Activated CD4-positive, alpha-beta memory T cell treated with anti-CD3 and anti-CD28 coated beads for 36 hours (primary cell): Measurements from ENCODE around the gene PPFIA1. TPM values are rescaled to one million over a fixed set of nuclear protein-coding genes. Genes with fewer than 3 reads are reported as not detected.
"Not testable (repeated sequence)": the region's sequence is repeated elsewhere in the genome, so short reads cannot be mapped to it uniquely, and the experiment has no call there.

Experiments
- CTCF ChIA-PET: fragments of 350-600 bp; sonication (Branson Sonifier 250); formaldehyde crosslinking; loops from one replicate; lab custom pipeline; 2021; ENCODE audit warnings: antibody characterized with exemption, inconsistent platforms; lab: Charles Lee
- POLR2A ChIA-PET: fragments of 350-600 bp; sonication (Branson Sonifier 250); formaldehyde crosslinking; loops from one replicate; lab custom pipeline; 2021; ENCODE audit warnings: antibody characterized with exemption; lab: Charles Lee
- DNase-seq: peaks from one replicate; pipeline ENCODE4 v3.0.0-alpha.2; 2020
- H3K27ac Mint-ChIP-seq: one replicate; pipeline ENCODE4 v1.8.0; 2021; ENCODE audit warnings: mixed read lengths
- H3K27me3 Mint-ChIP-seq: one replicate; pipeline ENCODE4 v1.8.0; 2021; ENCODE audit warnings: mixed read lengths
- H3K36me3 Mint-ChIP-seq: one replicate; pipeline ENCODE4 v1.8.0; 2021; ENCODE audit warnings: mixed read lengths
- H3K4me1 Mint-ChIP-seq: one replicate; pipeline ENCODE4 v1.8.0; 2021; ENCODE audit warnings: low read depth, mixed read lengths
- H3K4me3 Mint-ChIP-seq: one replicate; pipeline ENCODE4 v1.8.0; 2021; ENCODE audit warnings: mild to moderate bottlenecking, mixed read lengths
- H3K9me3 Mint-ChIP-seq: one replicate; pipeline ENCODE4 v1.8.0; 2021; ENCODE audit warnings: mixed read lengths
- intact Hi-C: fragments of 100-400 bp; cut with micrococcal nuclease; formaldehyde crosslinking; loops from one replicate; pipeline ENCODE4 v1.15.1; 2023
- total RNA-seq, 2 experiments: library from RNA; stranded (reverse); gene quantifications; one replicate each; pipeline ENCODE4 v1.2.3, GENCODE V29; 2021

Gene PPFIA1
- total RNA-seq, 2 experiments from 2014 or later, result 23.1 to 26.7 TPM

- POLR2A ChIA-PET, result no interaction called here
- intact Hi-C loops, result no loop called here
- no peaks in the 10 kb centered on the region for H3K27me3 Mint-ChIP-seq
- H3K36me3 Mint-ChIP-seq, result peaks cover 44% of the 10 kb centered on the region
- CTCF ChIA-PET, result no interaction called here
- peaks cover 10% of the 10 kb centered on the region for H3K4me1 Mint-ChIP-seq
- no peak for DNase-seq
- no peak overlapping the region for H3K27ac Mint-ChIP-seq
- H3K4me3 Mint-ChIP-seq, result no peak overlapping the region
- no peaks in the 10 kb centered on the region for H3K9me3 Mint-ChIP-seq
Observed at GRCh38 chr11:70282012-70282411, 11.5 kb downstream of the PPFIA1 start.

- Mint-ChIP-seq H3K27ac (no peak overlapping the region), H3K27me3 (no peaks in the 10 kb centered on the region), H3K4me3 (no peak overlapping the region), H3K4me1 (peaks cover 9% of the 10 kb centered on the region), H3K9me3 (no peaks in the 10 kb centered on the region), H3K36me3 (peaks cover 33% of the 10 kb centered on the region)
- intact Hi-C loops, result no loop called here
- ChIA-PET POLR2A (no interaction called here), CTCF (no interaction called here)
- DNase-seq, result no peak
Observed at GRCh38 chr11:70288721-70289120, 18.2 kb downstream of the PPFIA1 start.

GRCh38 chr11:70289582-70289981, 19.1 kb downstream of the PPFIA1 start:
- ChIA-PET POLR2A (interaction anchor here (1.2 kb wide), 1 partner anchor 57 kb away, joined by 3 read pairs; no protein-coding TSS in a partner anchor), CTCF (no interaction called here)
- peaks cover 12% of the 10 kb centered on the region for H3K4me1 Mint-ChIP-seq
- no peaks in the 10 kb centered on the region for H3K27me3 Mint-ChIP-seq
- no peak overlapping the region for H3K4me3 Mint-ChIP-seq
- H3K9me3 Mint-ChIP-seq, result no peaks in the 10 kb centered on the region
- peaks cover 30% of the 10 kb centered on the region for H3K36me3 Mint-ChIP-seq
- intact Hi-C loops, result no loop called here
- no peak overlapping the region for H3K27ac Mint-ChIP-seq
- DNase-seq, result no peak

GRCh38 chr11:70290361-70291065, 20.0 kb downstream of the PPFIA1 start:
- ChIA-PET CTCF (no interaction called here), POLR2A (interaction anchor here (1.2 kb wide), 1 partner anchor 57 kb away, joined by 3 read pairs; no protein-coding TSS in a partner anchor)
- Mint-ChIP-seq H3K4me3 (no peak overlapping the region), H3K27me3 (no peaks in the 10 kb centered on the region), H3K4me1 (peaks cover 12% of the 10 kb centered on the region), H3K27ac (no peak overlapping the region), H3K36me3 (peaks cover 28% of the 10 kb centered on the region), H3K9me3 (no peaks in the 10 kb centered on the region)
- intact Hi-C loops, result no loop called here
- no peak for DNase-seq

GRCh38 chr11:70292166-70292565, 21.7 kb downstream of the PPFIA1 start:
- DNase-seq, result no peak
- ChIA-PET CTCF (no interaction called here), POLR2A (no interaction called here)
- H3K4me3 Mint-ChIP-seq, result no peak overlapping the region
- H3K9me3 Mint-ChIP-seq, result no peaks in the 10 kb centered on the region
- no peak overlapping the region for H3K27ac Mint-ChIP-seq
- H3K4me1 Mint-ChIP-seq, result peaks cover 17% of the 10 kb centered on the region
- intact Hi-C loops, result no loop called here
- H3K36me3 Mint-ChIP-seq, result peaks cover 25% of the 10 kb centered on the region
- H3K27me3 Mint-ChIP-seq, result no peaks in the 10 kb centered on the region

GRCh38 chr11:70292863-70293262, 22.4 kb downstream of the PPFIA1 start:
- H3K36me3 Mint-ChIP-seq, result peaks cover 24% of the 10 kb centered on the region
- H3K4me1 Mint-ChIP-seq, result peaks cover 22% of the 10 kb centered on the region
- no peaks in the 10 kb centered on the region for H3K27me3 Mint-ChIP-seq
- no peak overlapping the region for H3K4me3 Mint-ChIP-seq
- ChIA-PET POLR2A (no interaction called here), CTCF (no interaction called here)
- intact Hi-C loops, result no loop called here
- no peaks in the 10 kb centered on the region for H3K9me3 Mint-ChIP-seq
- H3K27ac Mint-ChIP-seq, result no peak overlapping the region
- DNase-seq, result no peak

GRCh38 chr11:70295166-70295565, 24.7 kb downstream of the PPFIA1 start:
- DNase-seq, POLR2A ChIA-PET, H3K9me3 Mint-ChIP-seq, CTCF ChIA-PET, intact Hi-C loops, H3K27me3 Mint-ChIP-seq, H3K27ac Mint-ChIP-seq, H3K4me3 Mint-ChIP-seq: not testable (repeated sequence)
- H3K36me3 Mint-ChIP-seq, result peaks cover 29% of the 10 kb centered on the region
- peaks cover 28% of the 10 kb centered on the region for H3K4me1 Mint-ChIP-seq

GRCh38 chr11:70296681-70297080, 26.2 kb downstream of the PPFIA1 start:
- CTCF ChIA-PET, result no interaction called here
- Mint-ChIP-seq H3K27ac (no peak overlapping the region), H3K27me3 (no peaks in the 10 kb centered on the region), H3K4me1 (peaks cover 27% of the 10 kb centered on the region), H3K9me3 (no peaks in the 10 kb centered on the region), H3K4me3 (no peak overlapping the region), H3K36me3 (peaks cover 30% of the 10 kb centered on the region)
- POLR2A ChIA-PET, result no interaction called here
- intact Hi-C loops, result no loop called here
- DNase-seq, result no peak

GRCh38 chr11:70297341-70297740, 26.9 kb downstream of the PPFIA1 start:
- Mint-ChIP-seq H3K36me3 (peaks cover 32% of the 10 kb centered on the region), H3K4me1 (peaks cover 27% of the 10 kb centered on the region), H3K27me3 (no peaks in the 10 kb centered on the region), H3K9me3 (no peaks in the 10 kb centered on the region), H3K27ac (peak overlapping the region; percentile 23), H3K4me3 (no peak overlapping the region)
- ChIA-PET CTCF (no interaction called here), POLR2A (no interaction called here)
- intact Hi-C loops, result no loop called here
- no peak for DNase-seq

GRCh38 chr11:70298243-70298915, 27.9 kb downstream of the PPFIA1 start:
- H3K36me3 Mint-ChIP-seq, result peaks cover 24% of the 10 kb centered on the region
- H3K4me1 Mint-ChIP-seq, result peaks cover 24% of the 10 kb centered on the region
- POLR2A ChIA-PET, result no interaction called here
- no peaks in the 10 kb centered on the region for H3K9me3 Mint-ChIP-seq
- DNase-seq, result no peak
- CTCF ChIA-PET, result no interaction called here
- no peaks in the 10 kb centered on the region for H3K27me3 Mint-ChIP-seq
- no peak overlapping the region for H3K4me3 Mint-ChIP-seq
- intact Hi-C loops, result no loop called here
- no peak overlapping the region for H3K27ac Mint-ChIP-seq

- no peak for DNase-seq
- H3K36me3 Mint-ChIP-seq, result peaks cover 22% of the 10 kb centered on the region
- no peaks in the 10 kb centered on the region for H3K9me3 Mint-ChIP-seq
- ChIA-PET POLR2A (no interaction called here), CTCF (no interaction called here)
- H3K27ac Mint-ChIP-seq, result no peak overlapping the region
- intact Hi-C loops, result no loop called here
- no peaks in the 10 kb centered on the region for H3K27me3 Mint-ChIP-seq
- no peak overlapping the region for H3K4me3 Mint-ChIP-seq
- H3K4me1 Mint-ChIP-seq, result peaks cover 21% of the 10 kb centered on the region
Observed at GRCh38 chr11:70299636-70300035, 29.1 kb downstream of the PPFIA1 start.

GRCh38 chr11:70301191-70301590, 30.7 kb downstream of the PPFIA1 start:
- Mint-ChIP-seq H3K4me3 (no peak overlapping the region), H3K9me3 (no peaks in the 10 kb centered on the region), H3K27me3 (no peaks in the 10 kb centered on the region), H3K4me1 (peaks cover 21% of the 10 kb centered on the region), H3K27ac (no peak overlapping the region), H3K36me3 (peaks cover 22% of the 10 kb centered on the region)
- ChIA-PET POLR2A (no interaction called here), CTCF (no interaction called here)
- intact Hi-C loops, result no loop called here
- no peak for DNase-seq
